T-helper 1 cell (primary cell): Measurements from ENCODE around the gene ABCA10.

Source experiments
- DNase-seq, 5 donors: peaks; one replicate each; pipeline ENCODE4 v3.0.0-alpha.2; 2012 to 2020

Gene ABCA10

GRCh38 chr17:69154267-69154666 is 74.4 kb downstream of the ABCA10 start:
- no peak for DNase-seq

GRCh38 chr17:69150333-69150732 is 78.3 kb downstream of the ABCA10 start:
- no peak for DNase-seq

- DNase-seq, result no peak
Measured at GRCh38 chr17:69147460-69147859, 81.2 kb downstream of the ABCA10 start.

GRCh38 chr17:69144331-69145255 is 84.0 kb downstream of the ABCA10 start:
- no peak for DNase-seq

GRCh38 chr17:69143683-69144231 is 84.9 kb downstream of the ABCA10 start:
- no peak for DNase-seq

- DNase-seq, result no peak
Measured at GRCh38 chr17:69143151-69143550, 85.5 kb downstream of the ABCA10 start.

- no peak for DNase-seq
Measured at GRCh38 chr17:69142175-69142802, 86.3 kb downstream of the ABCA10 start.

GRCh38 chr17:69141431-69142174 is 87.0 kb downstream of the ABCA10 start, which contains the start of gene ABCA6:
TSS of gene ABCA6 (minus strand) at chr17:69141895. CDS start at chr17:69140703, 1,192 bp downstream.
- DNase-seq, result no peak

- DNase-seq, result no peak
Measured at GRCh38 chr17:69134112-69134511, 94.5 kb downstream of the ABCA10 start.

- DNase-seq, result no peak
Measured at GRCh38 chr17:69130627-69131296, 97.9 kb downstream of the ABCA10 start.

GRCh38 chr17:69123626-69124025 is 105.0 kb downstream of the ABCA10 start:
- no peak for DNase-seq

- DNase-seq, result no peak
Measured at GRCh38 chr17:69122065-69122464, 106.6 kb downstream of the ABCA10 start.

GRCh38 chr17:69117855-69118784 is 110.5 kb downstream of the ABCA10 start:
- DNase-seq, result no peak

GRCh38 chr17:69111794-69112193 is 116.8 kb downstream of the ABCA10 start:
- DNase-seq, result no peak

- no peak for DNase-seq
Measured at GRCh38 chr17:69105907-69106730, 122.5 kb downstream of the ABCA10 start.

- no peak for DNase-seq
Measured at GRCh38 chr17:69103557-69104233, 124.9 kb downstream of the ABCA10 start.

- DNase-seq, result no peak
Measured at GRCh38 chr17:69098625-69099024, 130.0 kb downstream of the ABCA10 start.
